GM10847 (cell line): ENCODE measurements around the gene CPVL.

Experiments used
- POLR2A ChIP-seq: IDR thresholded peaks from 2 replicates; pipeline ENCODE4 v1.6.1; 2011; ENCODE audit not compliant: insufficient read length; ENCODE audit errors: extremely low read depth

CPVL gene

GRCh38 chr7:29140873-29141468 lies 5.4 kb downstream of the CPVL start:
- no peak for TF ChIP-seq POLR2A

- TF ChIP-seq POLR2A: no peak
Observed at GRCh38 chr7:29139796-29140195, 6.5 kb downstream of the CPVL start.

GRCh38 chr7:29139191-29139590 lies 7.1 kb downstream of the CPVL start:
- no peak for TF ChIP-seq POLR2A

GRCh38 chr7:29138588-29138987 lies 7.7 kb downstream of the CPVL start:
- no peak for TF ChIP-seq POLR2A

GRCh38 chr7:29135846-29136245 lies 10.5 kb downstream of the CPVL start:
- TF ChIP-seq POLR2A: no peak

GRCh38 chr7:29132980-29133379 lies 13.4 kb downstream of the CPVL start:
- TF ChIP-seq POLR2A: no peak

- no peak for TF ChIP-seq POLR2A
Observed at GRCh38 chr7:29131678-29132077, 14.7 kb downstream of the CPVL start.

GRCh38 chr7:29130096-29130495 lies 16.2 kb downstream of the CPVL start:
- TF ChIP-seq POLR2A: no peak

GRCh38 chr7:29127527-29127926 lies 18.8 kb downstream of the CPVL start:
- no peak for TF ChIP-seq POLR2A

- TF ChIP-seq POLR2A: no peak
Observed at GRCh38 chr7:29126804-29127203, 19.5 kb downstream of the CPVL start.

- TF ChIP-seq POLR2A: no peak
Observed at GRCh38 chr7:29123626-29124190, 22.6 kb downstream of the CPVL start.

GRCh38 chr7:29122759-29123158 lies 23.6 kb downstream of the CPVL start:
- TF ChIP-seq POLR2A: no peak

- no peak for TF ChIP-seq POLR2A
Observed at GRCh38 chr7:29122081-29122480, 24.3 kb downstream of the CPVL start.

- no peak for TF ChIP-seq POLR2A
Observed at GRCh38 chr7:29120955-29121354, 25.4 kb downstream of the CPVL start.

- no peak for TF ChIP-seq POLR2A
Observed at GRCh38 chr7:29119538-29119937, 26.8 kb downstream of the CPVL start.

- no peak for TF ChIP-seq POLR2A
Observed at GRCh38 chr7:29116361-29117200, 29.8 kb downstream of the CPVL start.
